Heart right ventricle (tissue), 16 donors: Measurements from ENCODE around the gene NAT9. TPM values are rescaled to one million over a fixed set of nuclear protein-coding genes. Genes with fewer than 3 reads are reported as not detected.

Experiments used
- ATAC-seq, 8 donors: fragments of 200-7000 bp; cut with Tn5 transposase; one replicate each; pipeline ENCODE4 v1.9.1; 2020; ENCODE audit warnings: mild to moderate bottlenecking in 8 of 8, moderate library complexity in 8 of 8, moderate number of reproducible peaks in 1 of 8
- DNase-seq, 2 donors: peaks; one replicate each; pipeline ENCODE4 v3.0.0-alpha.2; 2020
- H3K27ac ChIP-seq, 10 donors: fragments of 200-600 bp; sonication (generic) in 2 of 10; one replicate each; pipeline versions ENCODE4 v1.5.0 to v1.8.0; 2020 to 2022; ENCODE audit warnings: mild to moderate bottlenecking in 3 of 10
- H3K27me3 ChIP-seq, 7 donors: fragments of 200-600 bp; one replicate each; pipeline ENCODE4 v1.8.0; 2021 to 2022; ENCODE audit warnings: mild to moderate bottlenecking in 2 of 7
- H3K36me3 ChIP-seq, 9 donors: fragments of 200-600 bp; sonication (generic) in 1 of 9; one replicate each; pipeline versions ENCODE4 v1.5.0 to v1.8.0; 2020 to 2022; ENCODE audit warnings: mild to moderate bottlenecking in 2 of 9
- H3K4me1 ChIP-seq, 9 donors: fragments of 200-600 bp; sonication (generic) in 1 of 9; one replicate each; pipeline versions ENCODE4 v1.5.0 to v1.8.0; 2020 to 2022; ENCODE audit warnings: mild to moderate bottlenecking in 4 of 9
- H3K4me3 ChIP-seq, 10 donors: fragments of 200-600 bp; sonication (generic) in 2 of 10; one replicate each; pipeline versions ENCODE4 v1.5.0 to v1.8.0; 2020 to 2022; ENCODE audit warnings: mild to moderate bottlenecking in 7 of 10, moderate library complexity in 2 of 10
- H3K9me3 ChIP-seq, 11 donors: fragments of 200-600 bp in 10 of 11; sonication (generic) in 2 of 11; one replicate each; pipeline versions ENCODE4 v1.5.0 to v1.8.0; 2013 to 2022; ENCODE audit warnings: mild to moderate bottlenecking in 2 of 11, control low read depth in 1 of 11, moderate library complexity in 1 of 11
- CTCF ChIP-seq, 9 donors: fragments of 200-600 bp; sonication (generic) in 2 of 9; IDR thresholded peaks; one replicate each; pipeline versions ENCODE4 v1.5.0 to v1.8.0; 2021 to 2022; ENCODE audit warnings: antibody characterized with exemption in 9 of 9, mild to moderate bottlenecking in 5 of 9, moderate library complexity in 1 of 9
- WGBS, 2 donors: extraction: QIAGEN DNeasy Blood & Tissue Kit; methylation state at CpG; one replicate each; pipeline ENCODE4 v1.1.7; 2013; ENCODE audit warnings: inconsistent platforms in 1 of 2; 5-methylcytosine and 5-hydroxymethylcytosine counted together
- intact Hi-C, 10 donors: fragments of 100-400 bp; cut with DNase I; formaldehyde crosslinking; loops; one replicate each; pipeline versions ENCODE4 v1.11.1 to v1.14.2; 2022
- polyA plus RNA-seq, 2 donors: library from polyadenylated mRNA; stranded (reverse); fragments of 200-250 nt; gene quantifications; one replicate each; pipeline ENCODE4 v1.2.3, GENCODE V29; 2013
- total RNA-seq, 10 donors: library from RNA; stranded (reverse); fragmentation: NEBNext Ultra II Directional in 3 of 10; extraction: Animal tissue kit (Norgen Biotek cat#: 25700) in 3 of 10; gene quantifications; one replicate each; pipeline versions ENCODE4 v1.2.1 to v1.2.4, GENCODE V29; 2021 to 2023
- donor health status: Arrhythmogenic right ventricular cardiomyopathy.
- donor health status: ischemic (EF 13 %, LVEDD 7.1; RV severe dilation, severe dysfunction).
- donor health status: healthy with polysubstance abuse.
- donor health status: DM: no; HTN: yes; CAD: no.
- donor health status: DM: no; HTN: no; CAD: no.
- donor health status: ischemic (EF 25% LVEDD 6.9; RV normal size, moderate dysfunction).
- donor health status: ischemic (EF 25% LVEDD 5.7; RV mildly dilated, moderate dysfunction).
- donor health status: healthy.
- donor health status: DM: yes; HTN: yes; CAD: no.
- donor health status: Ischemic cardiomyopathy.
- donor health status: ischemic (EF 35%, LVEDD 5.7; RV mildly dilated, moderate dysfunction).
- donor health status: nonischemic (EF 11% LVEDD 7.7; RV severe dilation, severe dysfunction).
- donor health status: DM: yes; HTN: yes; CAD: no.
- donor health status: PGD.
- donor health status: ischemic (EF 29% LVEDD 5.4; RV normal size, mild dysfunction).
- donor health status: nonischemic (EF 23%, LVEDD 6.1; RV moderate dilation, normal function).

Gene NAT9
- total and polyA plus RNA-seq, 12 donors: 10.6 to 42.9 (median 17.1) TPM

- Histone ChIP-seq H3K9me3 (no peaks in the 10 kb centered on the region), H3K27ac (peak overlapping the region in 7 of 10 donors; percentile 13 to 75 (median 66)), H3K4me1 (peaks cover 33 to 79% (median 51%) of the 10 kb centered on the region in 9 donors), H3K36me3 (peaks cover 0 to 9% (median 0%) of the 10 kb centered on the region in 9 donors), H3K27me3 (no peaks in the 10 kb centered on the region), H3K4me3 (no peak overlapping the region)
- DNase-seq (no peak), ATAC-seq (no peak)
- TF ChIP-seq CTCF (IDR thresholded peaks at IDR 0.05): no peak
- WGBS, 2 donors: 90 to 95% methylated on average over 10 of the region's 10 CpGs
- intact Hi-C loops: no loop called here
Observed at GRCh38 chr17:74759941-74760340, 16.2 kb downstream of the NAT9 start.

GRCh38 chr17:74759243-74759801 is 16.8 kb downstream of the NAT9 start:
- ATAC-seq (no peak), DNase-seq (no peak)
- WGBS, 2 donors: 83 to 84% methylated on average over 9 of the region's 9 CpGs
- no peaks in the 10 kb centered on the region for H3K9me3 ChIP-seq
- TF ChIP-seq CTCF (IDR thresholded peaks at IDR 0.05): no peak
- H3K27ac ChIP-seq: peak overlapping the region in 3 of 10 donors; percentile 53 to 75 (median 70)
- H3K27me3 ChIP-seq: no peaks in the 10 kb centered on the region
- peaks cover 33 to 79% (median 51%) of the 10 kb centered on the region in 9 donors for H3K4me1 ChIP-seq
- peaks cover 0 to 8% (median 0%) of the 10 kb centered on the region in 9 donors for H3K36me3 ChIP-seq
- intact Hi-C loops: no loop called here
- H3K4me3 ChIP-seq: peak overlapping the region in 1 of 10 donors; percentile 23

GRCh38 chr17:74758848-74759168 is 17.3 kb downstream of the NAT9 start:
- peaks cover 0 to 5% (median 0%) of the 10 kb centered on the region in 9 donors for H3K36me3 ChIP-seq
- TF ChIP-seq CTCF (IDR thresholded peaks at IDR 0.05): no peak
- H3K4me3 ChIP-seq: peak overlapping the region in 1 of 10 donors; percentile 23
- no peaks in the 10 kb centered on the region for H3K9me3 ChIP-seq
- ATAC-seq (peak in 4 of 8 donors; percentile 20 to 44 (median 23)), DNase-seq (no peak)
- peak overlapping the region in 5 of 10 donors; percentile 12 to 75 (median 53) for H3K27ac ChIP-seq
- intact Hi-C loops: no loop called here
- H3K27me3 ChIP-seq: no peaks in the 10 kb centered on the region
- WGBS, 2 donors: 94 to 100% methylated on average over 2 of the region's 2 CpGs
- H3K4me1 ChIP-seq: peaks cover 33 to 76% (median 51%) of the 10 kb centered on the region in 9 donors

GRCh38 chr17:74757931-74758847 is 18.0 kb downstream of the NAT9 start:
- peak overlapping the region in 8 of 10 donors; percentile 4 to 75 (median 39) for H3K27ac ChIP-seq

More at GRCh38 chr17:74757931-74758847, 18.0 kb downstream of the NAT9 start:
- 47 to 48% methylated on average over 26 of the region's 26 CpGs for WGBS, 2 donors
- DNase-seq (no peak), ATAC-seq (peak; percentile 24 to 67 (median 46))
- Histone ChIP-seq H3K4me3 (peak overlapping the region in 3 of 10 donors; percentile 14 to 23 (median 22)), H3K27me3 (no peaks in the 10 kb centered on the region), H3K4me1 (peaks cover 33 to 71% (median 51%) of the 10 kb centered on the region in 9 donors), H3K36me3 (peaks cover 0 to 5% (median 0%) of the 10 kb centered on the region in 9 donors), H3K9me3 (no peaks in the 10 kb centered on the region)
- intact Hi-C loops: no loop called here
- TF ChIP-seq CTCF (IDR thresholded peaks at IDR 0.05): no peak
